Keratinocyte (primary cell): Measurements from ENCODE around the gene ZNF407. TPM values are rescaled to one million over a fixed set of nuclear protein-coding genes. Genes with fewer than 3 reads are reported as not detected.

Experiments used
- DNase-seq: peaks from one replicate; pipeline ENCODE4 v3.0.0-alpha.2; 2011; ENCODE audit warnings: low read depth, missing footprints, low spot score
- FAIRE-seq: peaks from 2 replicates; lab custom pipeline; 2011; peaks lifted over from hg19 to GRCh38; lab: Jason Lieb, UNC
- H2AFZ ChIP-seq: 2 replicates; pipeline ENCODE4 v1.6.0; 2012; ENCODE audit warnings: low read length, control low read depth, inconsistent platforms; ENCODE audit not compliant: control insufficient read depth
- H3K27ac ChIP-seq: 2 replicates; pipeline ENCODE4 v1.5.1; 2011; ENCODE audit warnings: low read length; ENCODE audit not compliant: control insufficient read depth, insufficient read depth
- H3K27me3 ChIP-seq: 3 replicates; pipeline ENCODE4 v1.6.0; 2011; ENCODE audit warnings: low read length; ENCODE audit not compliant: control insufficient read depth, insufficient read depth; ENCODE audit errors: extremely low read depth
- H3K36me3 ChIP-seq, 2 experiments: 2 replicates in 1 of 2; 3 replicates in 1 of 2; pipeline ENCODE4 v1.5.1; 2011; ENCODE audit warnings: low read length in 2 of 2, mild to moderate bottlenecking in 1 of 2; ENCODE audit not compliant: control insufficient read depth in 2 of 2, insufficient read depth in 2 of 2; ENCODE audit errors: extremely low read depth in 1 of 2
- H3K4me1 ChIP-seq: 3 replicates; pipeline ENCODE4 v1.5.1; 2011; ENCODE audit warnings: low read length; ENCODE audit not compliant: control insufficient read depth, insufficient read depth; ENCODE audit errors: extremely low read depth
- H3K4me2 ChIP-seq: 3 replicates; pipeline ENCODE4 v1.6.0; 2011; ENCODE audit warnings: low read depth, low read length; ENCODE audit not compliant: control insufficient read depth, insufficient read depth; ENCODE audit errors: extremely low read depth
- H3K4me3 ChIP-seq, 3 experiments: fragments of 200-600 bp in 1 of 3; sonication (generic) in 1 of 3; 2 replicates in 2 of 3; 3 replicates in 1 of 3; pipeline ENCODE4 v1.5.1; 2011 to 2016; ENCODE audit warnings: low read length in 3 of 3, mild to moderate bottlenecking in 3 of 3, control low read depth in 2 of 3, inconsistent platforms in 1 of 3, low read depth in 1 of 3, mixed read lengths in 1 of 3, mixed run types in 1 of 3, moderate library complexity in 1 of 3; ENCODE audit not compliant: control insufficient read depth in 2 of 3, insufficient read depth in 2 of 3; ENCODE audit errors: extremely low read depth in 1 of 3
- H3K79me2 ChIP-seq: 2 replicates; pipeline ENCODE4 v1.6.0; 2012; ENCODE audit warnings: low read length; ENCODE audit not compliant: control insufficient read depth, insufficient read depth
- H3K9ac ChIP-seq: 3 replicates; pipeline ENCODE4 v1.6.0; 2011; ENCODE audit warnings: low read length; ENCODE audit not compliant: control insufficient read depth, insufficient read depth; ENCODE audit errors: extremely low read depth
- H3K9me1 ChIP-seq: 3 replicates; pipeline ENCODE4 v1.6.0; 2011; ENCODE audit warnings: low read length; ENCODE audit not compliant: control insufficient read depth, insufficient read depth; ENCODE audit errors: extremely low read depth
- H3K9me3 ChIP-seq: 2 replicates; pipeline ENCODE4 v1.5.1; 2012; ENCODE audit warnings: low read depth, low read length; ENCODE audit not compliant: control insufficient read depth
- H4K20me1 ChIP-seq: 3 replicates; pipeline ENCODE4 v1.6.0; 2011; ENCODE audit warnings: low read length; ENCODE audit not compliant: control insufficient read depth, insufficient read depth; ENCODE audit errors: extremely low read depth
- CTCF ChIP-seq, 3 experiments: IDR thresholded peaks in 1 of 3; conservative IDR thresholded peaks in 1 of 3; optimal IDR thresholded peaks in 1 of 3; 2 replicates in 2 of 3; 3 replicates in 1 of 3; pipeline versions ENCODE3 to v1.5.1; 2011; ENCODE audit warnings: low read length in 3 of 3, mild to moderate bottlenecking in 3 of 3, moderate library complexity in 2 of 3, control low read depth in 1 of 3, inconsistent platforms in 1 of 3; ENCODE audit not compliant: insufficient read depth in 2 of 3; ENCODE audit errors: extremely low read depth in 1 of 3
- EZH2 ChIP-seq: IDR thresholded peaks from one replicate; pipeline ENCODE4 v1.6.1; 2012; ENCODE audit warnings: inconsistent platforms, mild to moderate bottlenecking, low read length, moderate library complexity
- dilution Hi-C: fragments of 300-500 bp; cut with MboI; formaldehyde crosslinking; loops from one replicate; pipeline ENCODE4 v1.7.0; 2020; ENCODE audit warnings: low sequenced_read_pairs; ENCODE audit not compliant: extremely low pct_ligation_motif_present
- polyA plus RNA-seq, 5 experiments: library from polyadenylated mRNA; depleted of rRNA in 3 of 5; stranded (reverse) in 3 of 5; stranded (forward) in 1 of 5; unstranded in 1 of 5; fragments of >200 nt; gene quantifications; 1 replicate in 1 of 5; 2 replicates in 3 of 5; 3 replicates in 1 of 5; pipeline versions ENCODE4 v1.2.1 to v1.2.3, GENCODE V29; 2011 to 2012; ENCODE audit warnings: missing spikeins in 2 of 5, low read depth in 1 of 5, low replicate concordance in 1 of 5

ZNF407 gene
- polyA plus RNA-seq, 1 donor (not counting 4 experiments of a cell fraction or from before 2014, with no cell fraction given), result 3.8 TPM

GRCh38 chr18:74878267-74878666 is 280.6 kb downstream of the ZNF407 start:
- dilution Hi-C loops, result no loop called here
- H4K20me1 ChIP-seq, result no peaks in the 10 kb centered on the region
- no peak overlapping the region for H2AFZ ChIP-seq
- TF ChIP-seq CTCF (optimal IDR thresholded peaks at IDR 0.05 in 1 of 3, IDR thresholded peaks at IDR 0.05 in 1 of 3, conservative IDR thresholded peaks at IDR 0.05 in 1 of 3; ENCODE audit: extremely low read depth in 1 of 3, insufficient read depth in 2 of 3, low read length in 3 of 3) (no peak), EZH2 (no peak)
- no peak for FAIRE-seq
- no peak overlapping the region for H3K4me3 ChIP-seq
- H3K27ac ChIP-seq, result no peak overlapping the region
- H3K27me3 ChIP-seq, result no peaks in the 10 kb centered on the region
- no peaks in the 10 kb centered on the region for H3K9me3 ChIP-seq
- no peak overlapping the region for H3K4me2 ChIP-seq
- no peaks in the 10 kb centered on the region for H3K9me1 ChIP-seq
- H3K79me2 ChIP-seq, result no peaks in the 10 kb centered on the region
- no peaks in the 10 kb centered on the region for H3K4me1 ChIP-seq
- H3K36me3 ChIP-seq, result peaks cover 2% of the 10 kb centered on the region in 2 experiments
- no peak overlapping the region for H3K9ac ChIP-seq
- DNase-seq, result no peak

- dilution Hi-C loops, result no loop called here
- Histone ChIP-seq H3K36me3 (peaks cover 2% of the 10 kb centered on the region in 2 experiments), H3K4me3 (no peak overlapping the region), H3K9ac (no peak overlapping the region), H3K27ac (no peak overlapping the region), H2AFZ (no peak overlapping the region), H4K20me1 (no peaks in the 10 kb centered on the region), H3K79me2 (no peaks in the 10 kb centered on the region), H3K9me3 (no peaks in the 10 kb centered on the region), H3K4me1 (no peaks in the 10 kb centered on the region), H3K9me1 (no peaks in the 10 kb centered on the region), H3K27me3 (no peaks in the 10 kb centered on the region), H3K4me2 (no peak overlapping the region)
- DNase-seq, result no peak
- no peak for FAIRE-seq
- TF ChIP-seq EZH2 (no peak), CTCF (optimal IDR thresholded peaks at IDR 0.05 in 1 of 3, IDR thresholded peaks at IDR 0.05 in 1 of 3, conservative IDR thresholded peaks at IDR 0.05 in 1 of 3; ENCODE audit: extremely low read depth in 1 of 3, insufficient read depth in 2 of 3, low read length in 3 of 3) (no peak)
Measured at GRCh38 chr18:74880706-74881278, 283.1 kb downstream of the ZNF407 start.
